KMS-11 (cell line): ENCODE measurements around the gene INCENP.

Experiments
- H2AFZ ChIP-seq: fragments of 200-600 bp; sonication (generic); 2 replicates; pipeline ENCODE4 v1.6.1; 2016; ENCODE audit warnings: antibody characterized with exemption, mixed run types, low read depth
- H3K27ac ChIP-seq: fragments of 200-600 bp; sonication (generic); 2 replicates; pipeline ENCODE4 v1.6.1; 2016; ENCODE audit warnings: mild to moderate bottlenecking, mixed run types
- H3K27me3 ChIP-seq: fragments of 200-600 bp; sonication (generic); 2 replicates; pipeline ENCODE4 v1.6.1; 2017; ENCODE audit warnings: mild to moderate bottlenecking, low read depth, mixed run types, moderate library complexity; ENCODE audit not compliant: insufficient read depth
- H3K36me3 ChIP-seq: fragments of 200-600 bp; sonication (generic); 2 replicates; pipeline ENCODE4 v1.6.1; 2017; ENCODE audit warnings: mild to moderate bottlenecking, mixed run types; ENCODE audit not compliant: insufficient read depth
- H3K4me1 ChIP-seq: fragments of 200-600 bp; sonication (generic); 2 replicates; pipeline ENCODE4 v1.6.1; 2016; ENCODE audit warnings: mild to moderate bottlenecking, low read depth, mixed run types; ENCODE audit not compliant: poor library complexity, severe bottlenecking
- H3K4me2 ChIP-seq: fragments of 200-600 bp; sonication (generic); 2 replicates; pipeline ENCODE4 v1.7.0; 2016; ENCODE audit warnings: mild to moderate bottlenecking, mixed run types
- H3K4me3 ChIP-seq: fragments of 200-600 bp; sonication (generic); IDR thresholded peaks from 2 replicates; pipeline ENCODE4 v1.6.1; 2017; ENCODE audit warnings: low read depth, low read length, mixed read lengths; ENCODE audit not compliant: insufficient read depth
- H3K79me2 ChIP-seq: fragments of 200-600 bp; sonication (generic); 2 replicates; pipeline ENCODE4 v1.6.1; 2016; ENCODE audit warnings: low read depth, mixed run types; ENCODE audit not compliant: insufficient read depth
- H3K9ac ChIP-seq: fragments of 200-600 bp; sonication (generic); 2 replicates; pipeline ENCODE4 v1.6.1; 2016; ENCODE audit warnings: mild to moderate bottlenecking, mixed run types
- H4K20me1 ChIP-seq: fragments of 200-600 bp; sonication (generic); 2 replicates; pipeline ENCODE4 v1.6.1; 2016; ENCODE audit warnings: mild to moderate bottlenecking, mixed run types; ENCODE audit not compliant: insufficient read depth
- CTCF ChIP-seq: fragments of 200-600 bp; sonication (generic); conservative IDR thresholded peaks from 2 replicates; pipeline ENCODE4 v1.6.1; 2017; ENCODE audit warnings: low read depth, mild to moderate bottlenecking, antibody characterized with exemption, low read length, moderate library complexity, mixed read lengths

INCENP gene

GRCh38 chr11:62132191-62132590, 8.4 kb downstream of the INCENP start:
- H3K4me3 ChIP-seq, result no peak overlapping the region
- no peak for TF ChIP-seq CTCF
- no peak overlapping the region for H3K27ac ChIP-seq
- no peak overlapping the region for H2AFZ ChIP-seq
- no peaks in the 10 kb centered on the region for H3K4me1 ChIP-seq
- no peak overlapping the region for H3K4me2 ChIP-seq
- no peak overlapping the region for H3K9ac ChIP-seq
- no peaks in the 10 kb centered on the region for H3K36me3 ChIP-seq
- no peaks in the 10 kb centered on the region for H3K27me3 ChIP-seq
- H3K79me2 ChIP-seq, result peaks cover 87% of the 10 kb centered on the region
- H4K20me1 ChIP-seq, result no peaks in the 10 kb centered on the region

- H3K4me3 ChIP-seq, result no peak overlapping the region
- H3K27ac ChIP-seq, result no peak overlapping the region
- peaks cover 81% of the 10 kb centered on the region for H3K79me2 ChIP-seq
- H2AFZ ChIP-seq, result no peak overlapping the region
- no peak overlapping the region for H3K9ac ChIP-seq
- no peaks in the 10 kb centered on the region for H4K20me1 ChIP-seq
- no peaks in the 10 kb centered on the region for H3K27me3 ChIP-seq
- no peak for TF ChIP-seq CTCF
- H3K4me1 ChIP-seq, result no peaks in the 10 kb centered on the region
- no peak overlapping the region for H3K4me2 ChIP-seq
- no peaks in the 10 kb centered on the region for H3K36me3 ChIP-seq
Measured at GRCh38 chr11:62132689-62133293, 9.0 kb downstream of the INCENP start.

GRCh38 chr11:62133328-62134065, 9.7 kb downstream of the INCENP start:
- Histone ChIP-seq H3K9ac (no peak overlapping the region), H3K36me3 (no peaks in the 10 kb centered on the region), H3K79me2 (peaks cover 74% of the 10 kb centered on the region; the same call in 1 of the 2 replicates), H3K27me3 (no peaks in the 10 kb centered on the region), H2AFZ (no peak overlapping the region), H3K4me3 (no peak overlapping the region), H3K4me2 (no peak overlapping the region), H4K20me1 (no peaks in the 10 kb centered on the region), H3K27ac (no peak overlapping the region), H3K4me1 (no peaks in the 10 kb centered on the region)
- no peak for TF ChIP-seq CTCF

- no peak overlapping the region for H3K4me3 ChIP-seq
- H3K79me2 ChIP-seq, result peaks cover 37% of the 10 kb centered on the region; the same call in 1 of the 2 replicates
- H3K9ac ChIP-seq, result no peak overlapping the region
- no peaks in the 10 kb centered on the region for H3K4me1 ChIP-seq
- H3K36me3 ChIP-seq, result peaks cover 5% of the 10 kb centered on the region; the same call in 1 of the 2 replicates
- H2AFZ ChIP-seq, result no peak overlapping the region
- no peak for TF ChIP-seq CTCF
- H3K27me3 ChIP-seq, result no peaks in the 10 kb centered on the region
- no peak overlapping the region for H3K4me2 ChIP-seq
- no peaks in the 10 kb centered on the region for H4K20me1 ChIP-seq
- no peak overlapping the region for H3K27ac ChIP-seq
Measured at GRCh38 chr11:62137276-62137861, 13.6 kb downstream of the INCENP start.
